Measurements from ENCODE around the gene SLC44A2.

The SLC44A2 gene

DNA sequence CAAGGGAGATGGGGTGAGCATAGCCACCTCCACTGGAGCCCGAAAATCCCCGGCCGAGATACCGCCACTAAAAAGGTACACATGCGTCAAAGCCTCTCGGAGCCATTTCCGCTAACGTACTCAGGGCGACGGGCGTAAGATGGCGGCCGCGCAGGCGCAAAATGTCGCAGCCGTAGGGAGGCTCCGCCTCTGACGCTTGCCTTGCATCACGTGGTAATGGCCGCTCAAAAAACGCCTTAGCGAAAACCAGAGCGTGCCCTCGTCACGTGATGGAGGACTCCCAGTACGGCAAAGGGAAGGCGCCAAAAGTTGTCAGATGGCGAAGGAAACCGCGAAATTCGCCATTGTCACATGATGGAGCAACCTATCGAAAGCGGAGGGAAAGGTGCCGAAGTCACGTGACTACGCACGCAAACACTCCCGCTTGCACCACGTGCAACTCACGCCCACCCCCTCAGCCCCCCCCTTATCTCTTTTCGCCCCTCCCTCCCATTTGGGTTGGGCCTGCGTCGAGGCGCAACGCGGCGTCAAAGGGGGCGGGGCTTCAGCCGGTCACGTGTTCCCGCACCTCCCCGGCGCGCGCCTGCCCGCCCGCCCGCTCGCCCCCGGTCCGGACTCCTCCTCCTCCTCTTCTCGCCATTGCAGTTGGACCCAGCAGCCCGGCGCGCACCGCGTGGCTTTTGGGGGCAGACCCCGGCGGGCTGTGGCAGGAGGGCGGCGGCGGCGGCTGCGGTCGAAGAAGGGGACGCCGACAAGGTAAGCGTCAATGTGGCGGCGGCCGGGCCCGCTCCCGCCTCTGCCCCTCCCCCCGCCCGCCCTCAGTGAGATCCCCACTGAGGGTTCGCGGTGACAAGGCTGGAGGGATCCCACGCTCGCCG is 28.6 kb downstream of the SLC44A2 start, which contains the start of gene ILF3 (continued):
- TF ChIP-seq, protein P1, sequence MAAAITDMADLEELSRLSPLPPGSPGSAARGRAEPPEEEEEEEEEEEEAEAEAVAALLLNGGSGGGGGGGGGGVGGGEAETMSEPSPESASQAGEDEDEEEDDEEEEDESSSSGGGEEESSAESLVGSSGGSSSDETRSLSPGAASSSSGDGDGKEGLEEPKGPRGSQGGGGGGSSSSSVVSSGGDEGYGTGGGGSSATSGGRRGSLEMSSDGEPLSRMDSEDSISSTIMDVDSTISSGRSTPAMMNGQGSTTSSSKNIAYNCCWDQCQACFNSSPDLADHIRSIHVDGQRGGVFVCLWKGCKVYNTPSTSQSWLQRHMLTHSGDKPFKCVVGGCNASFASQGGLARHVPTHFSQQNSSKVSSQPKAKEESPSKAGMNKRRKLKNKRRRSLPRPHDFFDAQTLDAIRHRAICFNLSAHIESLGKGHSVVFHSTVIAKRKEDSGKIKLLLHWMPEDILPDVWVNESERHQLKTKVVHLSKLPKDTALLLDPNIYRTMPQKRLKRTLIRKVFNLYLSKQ (tag by site-specific recombination; IDR thresholded peaks at IDR 0.05; ENCODE audit: borderline replicate concordance) = no peak
- TF ChIP-seq, protein P2, sequence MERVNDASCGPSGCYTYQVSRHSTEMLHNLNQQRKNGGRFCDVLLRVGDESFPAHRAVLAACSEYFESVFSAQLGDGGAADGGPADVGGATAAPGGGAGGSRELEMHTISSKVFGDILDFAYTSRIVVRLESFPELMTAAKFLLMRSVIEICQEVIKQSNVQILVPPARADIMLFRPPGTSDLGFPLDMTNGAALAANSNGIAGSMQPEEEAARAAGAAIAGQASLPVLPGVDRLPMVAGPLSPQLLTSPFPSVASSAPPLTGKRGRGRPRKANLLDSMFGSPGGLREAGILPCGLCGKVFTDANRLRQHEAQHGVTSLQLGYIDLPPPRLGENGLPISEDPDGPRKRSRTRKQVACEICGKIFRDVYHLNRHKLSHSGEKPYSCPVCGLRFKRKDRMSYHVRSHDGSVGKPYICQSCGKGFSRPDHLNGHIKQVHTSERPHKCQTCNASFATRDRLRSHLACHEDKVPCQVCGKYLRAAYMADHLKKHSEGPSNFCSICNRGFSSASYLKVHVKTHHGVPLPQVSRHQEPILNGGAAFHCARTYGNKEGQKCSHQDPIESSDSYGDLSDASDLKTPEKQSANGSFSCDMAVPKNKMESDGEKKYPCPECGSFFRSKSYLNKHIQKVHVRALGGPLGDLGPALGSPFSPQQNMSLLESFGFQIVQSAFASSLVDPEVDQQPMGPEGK (tag by site-specific recombination; IDR thresholded peaks at IDR 0.05) = peak; percentile 100
- TF ChIP-seq ZBTB21 (tag by site-specific recombination; IDR thresholded peaks at IDR 0.05) (peak; percentile 88), ZNF223 (tag by site-specific recombination; IDR thresholded peaks at IDR 0.05) (no peak), BCL11A (tag by site-specific recombination; IDR thresholded peaks at IDR 0.05; ENCODE audit: low read depth) (no peak), KLF9 (tag by site-specific recombination; IDR thresholded peaks at IDR 0.05; ENCODE audit: low read depth) (peak; percentile 98), ZNF140 (tag by site-specific recombination; IDR thresholded peaks at IDR 0.05) (no peak), ZNF112 (tag by site-specific recombination; IDR thresholded peaks at IDR 0.05) (no peak), SCRT1 (tag by site-specific recombination; IDR thresholded peaks at IDR 0.05; ENCODE audit: borderline replicate concordance) (no peak), ZNF335 (tag by site-specific recombination; conservative IDR thresholded peaks at IDR 0.05) (peak; percentile 84), OVOL3 (tag by site-specific recombination; IDR thresholded peaks at IDR 0.05) (peak; percentile 97), ZFP3 (tag by site-specific recombination; IDR thresholded peaks at IDR 0.05; ENCODE audit: low read depth) (no peak), ZNF610 (tag by site-specific recombination; IDR thresholded peaks at IDR 0.05; ENCODE audit: borderline replicate concordance) (peak; percentile 96), ZNF221 (tag by site-specific recombination; IDR thresholded peaks at IDR 0.05; ENCODE audit: borderline replicate concordance) (peak; percentile 6; the same call in 1 of the 2 replicates), ZXDB (tag by site-specific recombination; IDR thresholded peaks at IDR 0.05) (peak; percentile 98), REPIN1 (tag by site-specific recombination; IDR thresholded peaks at IDR 0.05; ENCODE audit: low read depth) (peak; percentile 88; the same call in 1 of the 2 replicates), SP2 (tag by site-specific recombination; IDR thresholded peaks at IDR 0.05) (peak; percentile 95)
- TF ChIP-seq, protein P3, sequence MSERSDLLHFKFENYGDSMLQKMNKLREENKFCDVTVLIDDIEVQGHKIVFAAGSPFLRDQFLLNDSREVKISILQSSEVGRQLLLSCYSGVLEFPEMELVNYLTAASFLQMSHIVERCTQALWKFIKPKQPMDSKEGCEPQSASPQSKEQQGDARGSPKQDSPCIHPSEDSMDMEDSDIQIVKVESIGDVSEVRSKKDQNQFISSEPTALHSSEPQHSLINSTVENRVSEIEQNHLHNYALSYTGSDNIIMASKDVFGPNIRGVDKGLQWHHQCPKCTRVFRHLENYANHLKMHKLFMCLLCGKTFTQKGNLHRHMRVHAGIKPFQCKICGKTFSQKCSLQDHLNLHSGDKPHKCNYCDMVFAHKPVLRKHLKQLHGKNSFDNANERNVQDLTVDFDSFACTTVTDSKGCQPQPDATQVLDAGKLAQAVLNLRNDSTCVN (tag by site-specific recombination; optimal IDR thresholded peaks at IDR 0.05) = peak; percentile 93
- TF ChIP-seq, protein P4, sequence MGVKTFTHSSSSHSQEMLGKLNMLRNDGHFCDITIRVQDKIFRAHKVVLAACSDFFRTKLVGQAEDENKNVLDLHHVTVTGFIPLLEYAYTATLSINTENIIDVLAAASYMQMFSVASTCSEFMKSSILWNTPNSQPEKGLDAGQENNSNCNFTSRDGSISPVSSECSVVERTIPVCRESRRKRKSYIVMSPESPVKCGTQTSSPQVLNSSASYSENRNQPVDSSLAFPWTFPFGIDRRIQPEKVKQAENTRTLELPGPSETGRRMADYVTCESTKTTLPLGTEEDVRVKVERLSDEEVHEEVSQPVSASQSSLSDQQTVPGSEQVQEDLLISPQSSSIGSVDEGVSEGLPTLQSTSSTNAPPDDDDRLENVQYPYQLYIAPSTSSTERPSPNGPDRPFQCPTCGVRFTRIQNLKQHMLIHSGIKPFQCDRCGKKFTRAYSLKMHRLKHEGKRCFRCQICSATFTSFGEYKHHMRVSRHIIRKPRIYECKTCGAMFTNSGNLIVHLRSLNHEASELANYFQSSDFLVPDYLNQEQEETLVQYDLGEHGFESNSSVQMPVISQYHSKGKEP (tag by site-specific recombination; IDR thresholded peaks at IDR 0.05) = peak; percentile 74
- TF ChIP-seq, protein P5, sequence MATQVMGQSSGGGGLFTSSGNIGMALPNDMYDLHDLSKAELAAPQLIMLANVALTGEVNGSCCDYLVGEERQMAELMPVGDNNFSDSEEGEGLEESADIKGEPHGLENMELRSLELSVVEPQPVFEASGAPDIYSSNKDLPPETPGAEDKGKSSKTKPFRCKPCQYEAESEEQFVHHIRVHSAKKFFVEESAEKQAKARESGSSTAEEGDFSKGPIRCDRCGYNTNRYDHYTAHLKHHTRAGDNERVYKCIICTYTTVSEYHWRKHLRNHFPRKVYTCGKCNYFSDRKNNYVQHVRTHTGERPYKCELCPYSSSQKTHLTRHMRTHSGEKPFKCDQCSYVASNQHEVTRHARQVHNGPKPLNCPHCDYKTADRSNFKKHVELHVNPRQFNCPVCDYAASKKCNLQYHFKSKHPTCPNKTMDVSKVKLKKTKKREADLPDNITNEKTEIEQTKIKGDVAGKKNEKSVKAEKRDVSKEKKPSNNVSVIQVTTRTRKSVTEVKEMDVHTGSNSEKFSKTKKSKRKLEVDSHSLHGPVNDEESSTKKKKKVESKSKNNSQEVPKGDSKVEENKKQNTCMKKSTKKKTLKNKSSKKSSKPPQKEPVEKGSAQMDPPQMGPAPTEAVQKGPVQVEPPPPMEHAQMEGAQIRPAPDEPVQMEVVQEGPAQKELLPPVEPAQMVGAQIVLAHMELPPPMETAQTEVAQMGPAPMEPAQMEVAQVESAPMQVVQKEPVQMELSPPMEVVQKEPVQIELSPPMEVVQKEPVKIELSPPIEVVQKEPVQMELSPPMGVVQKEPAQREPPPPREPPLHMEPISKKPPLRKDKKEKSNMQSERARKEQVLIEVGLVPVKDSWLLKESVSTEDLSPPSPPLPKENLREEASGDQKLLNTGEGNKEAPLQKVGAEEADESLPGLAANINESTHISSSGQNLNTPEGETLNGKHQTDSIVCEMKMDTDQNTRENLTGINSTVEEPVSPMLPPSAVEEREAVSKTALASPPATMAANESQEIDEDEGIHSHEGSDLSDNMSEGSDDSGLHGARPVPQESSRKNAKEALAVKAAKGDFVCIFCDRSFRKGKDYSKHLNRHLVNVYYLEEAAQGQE (tag by site-specific recombination; IDR thresholded peaks at IDR 0.05) = 0 out of 2 replicates have a peak, but pooled peaks have one; percentile 5
- TF ChIP-seq, protein P6, sequence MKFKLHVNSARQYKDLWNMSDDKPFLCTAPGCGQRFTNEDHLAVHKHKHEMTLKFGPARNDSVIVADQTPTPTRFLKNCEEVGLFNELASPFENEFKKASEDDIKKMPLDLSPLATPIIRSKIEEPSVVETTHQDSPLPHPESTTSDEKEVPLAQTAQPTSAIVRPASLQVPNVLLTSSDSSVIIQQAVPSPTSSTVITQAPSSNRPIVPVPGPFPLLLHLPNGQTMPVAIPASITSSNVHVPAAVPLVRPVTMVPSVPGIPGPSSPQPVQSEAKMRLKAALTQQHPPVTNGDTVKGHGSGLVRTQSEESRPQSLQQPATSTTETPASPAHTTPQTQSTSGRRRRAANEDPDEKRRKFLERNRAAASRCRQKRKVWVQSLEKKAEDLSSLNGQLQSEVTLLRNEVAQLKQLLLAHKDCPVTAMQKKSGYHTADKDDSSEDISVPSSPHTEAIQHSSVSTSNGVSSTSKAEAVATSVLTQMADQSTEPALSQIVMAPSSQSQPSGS (tag by site-specific recombination; IDR thresholded peaks at IDR 0.05; ENCODE audit: low read depth) = no peak
- TF ChIP-seq, protein P7, sequence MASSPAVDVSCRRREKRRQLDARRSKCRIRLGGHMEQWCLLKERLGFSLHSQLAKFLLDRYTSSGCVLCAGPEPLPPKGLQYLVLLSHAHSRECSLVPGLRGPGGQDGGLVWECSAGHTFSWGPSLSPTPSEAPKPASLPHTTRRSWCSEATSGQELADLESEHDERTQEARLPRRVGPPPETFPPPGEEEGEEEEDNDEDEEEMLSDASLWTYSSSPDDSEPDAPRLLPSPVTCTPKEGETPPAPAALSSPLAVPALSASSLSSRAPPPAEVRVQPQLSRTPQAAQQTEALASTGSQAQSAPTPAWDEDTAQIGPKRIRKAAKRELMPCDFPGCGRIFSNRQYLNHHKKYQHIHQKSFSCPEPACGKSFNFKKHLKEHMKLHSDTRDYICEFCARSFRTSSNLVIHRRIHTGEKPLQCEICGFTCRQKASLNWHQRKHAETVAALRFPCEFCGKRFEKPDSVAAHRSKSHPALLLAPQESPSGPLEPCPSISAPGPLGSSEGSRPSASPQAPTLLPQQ (tag by site-specific recombination; IDR thresholded peaks at IDR 0.05) = peak; percentile 89
- TF ChIP-seq, protein P8, sequence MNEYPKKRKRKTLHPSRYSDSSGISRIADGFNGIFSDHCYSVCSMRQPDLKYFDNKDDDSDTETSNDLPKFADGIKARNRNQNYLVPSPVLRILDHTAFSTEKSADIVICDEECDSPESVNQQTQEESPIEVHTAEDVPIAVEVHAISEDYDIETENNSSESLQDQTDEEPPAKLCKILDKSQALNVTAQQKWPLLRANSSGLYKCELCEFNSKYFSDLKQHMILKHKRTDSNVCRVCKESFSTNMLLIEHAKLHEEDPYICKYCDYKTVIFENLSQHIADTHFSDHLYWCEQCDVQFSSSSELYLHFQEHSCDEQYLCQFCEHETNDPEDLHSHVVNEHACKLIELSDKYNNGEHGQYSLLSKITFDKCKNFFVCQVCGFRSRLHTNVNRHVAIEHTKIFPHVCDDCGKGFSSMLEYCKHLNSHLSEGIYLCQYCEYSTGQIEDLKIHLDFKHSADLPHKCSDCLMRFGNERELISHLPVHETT (tag by site-specific recombination; IDR thresholded peaks at IDR 0.05) = peak; percentile 98
